Uterus (tissue), 2 donors: Measurements from ENCODE around the gene KIFC1.

ENCODE experiments used
- POLR2A ChIP-seq, 2 donors: fragments of 450-650 bp; IDR thresholded peaks; one replicate each; pipeline ENCODE4 v1.6.1; 2016; ENCODE audit warnings: antibody characterized with exemption in 2 of 2, mild to moderate bottlenecking in 1 of 2, moderate library complexity in 1 of 2
- TF ChIP-seq, protein P1 (sequence below), 4 experiments: fragments of 200-600 bp in 2 of 4; fragments of 450-650 bp in 2 of 4; sonication (generic) in 2 of 4; IDR thresholded peaks; one replicate each; pipeline ENCODE4 v1.5.1; 2016 to 2019; ENCODE audit warnings: antibody characterized with exemption in 4 of 4, mild to moderate bottlenecking in 2 of 4, moderate library complexity in 1 of 4

DNA sequence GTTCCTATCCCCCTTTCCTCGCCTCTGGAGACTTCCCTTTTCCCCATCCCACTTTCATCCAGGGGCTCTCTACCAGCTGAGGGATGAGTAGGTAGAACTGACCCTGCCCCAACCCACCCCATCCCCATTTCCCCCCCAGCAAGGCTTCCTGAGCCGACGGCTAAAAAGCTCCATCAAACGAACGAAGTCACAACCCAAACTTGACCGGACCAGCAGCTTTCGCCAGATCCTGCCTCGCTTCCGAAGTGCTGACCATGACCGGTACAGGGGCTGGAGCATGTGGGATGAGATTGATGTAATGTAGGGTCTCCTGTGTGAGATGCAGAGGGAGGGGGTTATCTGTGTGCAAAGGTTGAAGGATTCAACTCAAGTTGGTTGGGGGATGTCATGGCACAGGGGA lies 40.9 kb downstream of the KIFC1 start:
- TF ChIP-seq, protein P1, sequence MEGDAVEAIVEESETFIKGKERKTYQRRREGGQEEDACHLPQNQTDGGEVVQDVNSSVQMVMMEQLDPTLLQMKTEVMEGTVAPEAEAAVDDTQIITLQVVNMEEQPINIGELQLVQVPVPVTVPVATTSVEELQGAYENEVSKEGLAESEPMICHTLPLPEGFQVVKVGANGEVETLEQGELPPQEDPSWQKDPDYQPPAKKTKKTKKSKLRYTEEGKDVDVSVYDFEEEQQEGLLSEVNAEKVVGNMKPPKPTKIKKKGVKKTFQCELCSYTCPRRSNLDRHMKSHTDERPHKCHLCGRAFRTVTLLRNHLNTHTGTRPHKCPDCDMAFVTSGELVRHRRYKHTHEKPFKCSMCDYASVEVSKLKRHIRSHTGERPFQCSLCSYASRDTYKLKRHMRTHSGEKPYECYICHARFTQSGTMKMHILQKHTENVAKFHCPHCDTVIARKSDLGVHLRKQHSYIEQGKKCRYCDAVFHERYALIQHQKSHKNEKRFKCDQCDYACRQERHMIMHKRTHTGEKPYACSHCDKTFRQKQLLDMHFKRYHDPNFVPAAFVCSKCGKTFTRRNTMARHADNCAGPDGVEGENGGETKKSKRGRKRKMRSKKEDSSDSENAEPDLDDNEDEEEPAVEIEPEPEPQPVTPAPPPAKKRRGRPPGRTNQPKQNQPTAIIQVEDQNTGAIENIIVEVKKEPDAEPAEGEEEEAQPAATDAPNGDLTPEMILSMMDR (IDR thresholded peaks at IDR 0.05) = no peak
- TF ChIP-seq POLR2A (IDR thresholded peaks at IDR 0.05) = no peak
